GM15510 (cell line): Measurements from ENCODE around the gene TNFRSF18.

Source experiments
- POLR2A ChIP-seq: IDR thresholded peaks from 3 replicates; pipeline ENCODE4 v1.6.1; 2011; ENCODE audit warnings: borderline replicate concordance; ENCODE audit not compliant: insufficient read length; ENCODE audit errors: extremely low read depth

Gene TNFRSF18

DNA sequence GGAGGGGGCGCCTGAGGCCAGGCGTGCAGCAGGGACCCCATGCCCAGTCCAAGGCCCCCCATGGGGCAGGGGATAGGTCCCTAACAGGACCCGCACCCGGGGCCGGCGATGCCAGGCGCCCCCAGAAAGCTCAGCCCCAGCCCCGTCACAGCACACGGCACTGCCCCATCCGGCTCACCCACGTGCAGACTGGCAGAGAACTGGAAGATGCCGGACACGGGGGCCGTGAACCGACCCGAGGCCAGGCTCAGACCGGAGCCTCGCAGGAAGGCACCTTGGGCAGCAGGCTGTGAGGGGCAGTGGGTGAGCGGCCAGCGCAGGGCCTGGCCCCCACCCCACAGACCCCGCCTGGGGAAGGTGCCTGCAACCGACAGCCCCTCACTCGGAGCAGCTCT, 36.9 kb upstream of the TNFRSF18 start:
- TF ChIP-seq POLR2A: no peak

DNA sequence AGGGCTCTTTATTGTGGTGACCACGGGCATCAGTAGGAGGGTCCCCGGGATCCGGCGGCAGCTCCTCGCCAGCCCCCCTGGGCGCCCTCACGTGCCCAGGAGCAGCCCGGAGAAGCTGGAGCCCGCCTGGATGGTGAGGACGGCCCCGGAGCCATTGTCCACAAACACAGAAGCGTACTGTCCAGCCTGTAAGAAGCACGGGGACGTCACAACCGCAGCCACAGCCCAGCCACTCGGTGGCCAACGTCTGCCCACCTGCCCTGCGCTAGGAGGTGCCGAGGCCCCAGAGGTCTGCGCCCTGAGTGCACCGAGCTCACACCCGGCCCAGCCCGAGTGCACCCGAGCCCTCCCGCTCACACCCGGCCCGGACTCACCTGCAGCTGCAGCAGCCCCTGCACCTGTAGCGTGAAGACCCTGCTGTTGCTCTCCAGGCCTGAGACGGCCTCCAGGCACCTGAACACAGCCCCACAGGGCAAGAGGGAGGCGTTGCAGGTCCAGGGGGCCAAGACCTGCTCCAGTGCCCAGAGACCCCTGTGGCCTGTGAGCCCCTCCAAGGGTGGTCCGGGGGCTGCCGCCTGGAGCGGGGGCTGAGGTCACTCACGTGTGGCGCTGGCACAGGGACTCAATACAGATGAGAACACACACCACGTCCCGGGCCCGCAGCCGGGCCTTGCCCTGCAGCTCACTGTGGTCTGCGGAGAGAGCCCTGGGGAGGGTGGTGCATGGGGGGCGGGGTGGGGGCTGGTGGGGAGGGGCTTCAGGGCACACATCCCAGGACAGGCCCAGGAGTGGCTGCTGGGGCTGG, 36.3 kb upstream of the TNFRSF18 start:
- TF ChIP-seq POLR2A: no peak

DNA sequence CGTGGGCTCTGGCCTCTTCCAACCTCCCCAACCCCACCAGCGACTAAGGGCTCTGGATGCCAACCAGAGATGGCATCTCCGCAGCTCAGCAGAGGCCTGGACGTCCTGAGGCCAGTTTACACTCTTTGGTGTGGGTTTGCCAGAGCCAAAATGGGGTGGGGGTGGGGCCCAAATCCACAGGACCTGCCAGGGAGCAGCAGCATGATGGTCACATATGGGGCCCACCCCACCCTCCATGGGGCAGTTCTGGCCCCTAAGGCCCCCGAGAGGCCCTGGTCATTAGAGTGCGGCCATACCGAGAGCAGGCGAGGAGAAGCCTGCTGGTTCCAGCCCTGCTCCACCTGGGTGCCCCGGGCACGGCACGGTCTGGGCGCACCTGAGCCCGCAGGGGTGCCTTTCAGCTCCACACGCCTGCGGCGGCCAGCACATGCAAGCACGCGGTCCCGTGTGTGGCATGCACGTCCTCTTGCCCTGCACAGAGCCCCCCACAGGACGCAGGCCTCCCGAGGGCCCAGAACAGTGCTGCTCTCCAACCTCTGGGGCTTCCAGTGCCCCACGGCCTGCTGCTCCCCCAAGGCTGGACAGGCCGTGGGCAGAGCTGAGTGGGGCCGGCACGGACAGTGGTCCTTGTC, 35.3 kb upstream of the TNFRSF18 start:
- TF ChIP-seq POLR2A: no peak

DNA sequence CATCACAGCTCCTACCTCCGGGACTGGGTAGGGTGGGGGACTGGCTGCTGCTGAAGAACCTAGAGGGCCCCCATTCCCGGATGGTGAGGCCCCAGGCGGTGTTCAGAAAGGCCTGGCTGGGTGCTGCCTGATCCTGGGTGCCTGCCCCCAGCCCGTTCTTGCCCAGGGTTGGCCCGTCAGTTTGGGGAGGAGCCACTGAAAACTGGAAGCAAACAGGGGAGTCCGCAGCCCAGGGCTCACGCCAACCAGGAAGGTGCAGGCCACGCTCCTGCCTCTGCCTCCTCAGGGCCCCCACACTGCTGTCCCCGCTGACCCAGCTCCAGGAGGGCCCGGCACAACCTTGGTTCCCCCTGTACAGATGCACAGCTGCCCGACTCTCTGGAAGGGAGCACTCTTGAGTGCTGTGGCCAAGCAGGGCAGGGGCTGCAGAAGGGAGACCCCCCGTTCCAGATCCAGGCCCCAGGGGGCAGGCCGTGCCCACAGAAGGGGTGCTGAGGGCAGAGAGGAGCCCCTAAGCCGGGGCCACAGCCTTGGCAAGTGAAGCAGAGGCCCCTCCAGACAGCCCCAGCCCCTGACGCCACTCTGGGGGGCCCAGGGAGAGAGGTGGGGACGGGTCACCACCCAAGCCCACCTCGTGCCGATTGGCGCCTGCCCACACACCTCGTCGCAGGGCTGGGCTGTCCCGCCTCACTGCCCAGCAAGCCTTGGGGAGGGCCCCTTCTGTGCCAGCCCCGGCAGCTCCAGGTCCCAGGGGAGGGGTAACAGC, 34.6 kb upstream of the TNFRSF18 start:
- TF ChIP-seq POLR2A: no peak

DNA sequence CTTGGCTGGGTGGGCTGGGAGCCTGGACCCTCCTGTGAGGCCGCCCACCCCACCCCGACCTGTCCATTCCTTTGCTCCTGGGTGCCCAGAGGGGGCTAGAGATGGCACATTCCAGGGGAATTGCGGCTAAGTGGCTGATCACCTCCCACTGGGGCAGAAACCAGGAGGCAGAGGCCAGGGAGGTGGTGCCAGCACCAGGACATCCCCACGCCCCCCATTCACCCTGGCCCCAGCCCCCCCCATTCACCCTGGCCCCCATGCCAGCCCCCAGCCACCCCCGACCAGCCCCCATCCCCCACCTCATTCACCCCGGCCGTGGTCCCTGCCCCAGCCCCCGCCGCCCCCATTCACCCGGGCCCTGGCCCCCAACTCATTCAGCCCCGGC, 33.9 kb upstream of the TNFRSF18 start:
- no peak for TF ChIP-seq POLR2A

DNA sequence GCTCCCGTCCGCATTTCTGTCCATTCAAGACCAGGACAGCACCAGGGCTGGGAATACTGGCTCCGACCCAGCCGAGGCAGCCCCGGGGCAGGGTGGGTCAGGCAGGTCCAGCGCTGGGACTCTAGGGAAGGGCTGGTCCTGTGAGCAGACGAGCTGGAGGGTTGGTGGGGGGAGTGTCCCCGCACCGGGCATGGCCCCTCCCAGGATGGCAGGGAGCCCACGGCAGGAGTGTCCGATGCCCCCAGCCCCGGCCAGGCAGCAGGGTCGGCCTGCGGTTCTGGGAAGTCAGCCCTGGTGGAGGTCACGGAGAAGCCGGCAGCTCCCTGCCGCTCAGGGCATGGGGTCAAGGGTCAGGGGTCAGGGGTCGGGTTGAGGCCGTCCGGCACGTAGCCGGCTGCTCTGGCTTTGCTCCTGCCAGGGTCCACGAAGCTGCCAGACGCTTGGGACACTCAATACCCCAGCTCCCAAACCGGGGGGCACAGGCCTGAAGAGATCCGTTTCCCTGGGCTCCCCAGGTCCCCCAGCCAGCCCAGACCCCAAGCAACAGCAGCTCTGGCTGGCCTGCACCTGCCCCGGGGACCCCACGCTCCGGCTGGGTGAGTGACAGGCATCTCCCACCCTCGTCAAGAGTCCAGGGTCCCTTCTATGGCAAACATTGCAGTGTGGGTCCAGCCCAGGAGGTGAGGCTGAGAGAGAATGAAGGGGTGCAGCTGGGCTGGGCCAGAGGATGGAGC, 33.4 kb upstream of the TNFRSF18 start:
- no peak for TF ChIP-seq POLR2A

DNA sequence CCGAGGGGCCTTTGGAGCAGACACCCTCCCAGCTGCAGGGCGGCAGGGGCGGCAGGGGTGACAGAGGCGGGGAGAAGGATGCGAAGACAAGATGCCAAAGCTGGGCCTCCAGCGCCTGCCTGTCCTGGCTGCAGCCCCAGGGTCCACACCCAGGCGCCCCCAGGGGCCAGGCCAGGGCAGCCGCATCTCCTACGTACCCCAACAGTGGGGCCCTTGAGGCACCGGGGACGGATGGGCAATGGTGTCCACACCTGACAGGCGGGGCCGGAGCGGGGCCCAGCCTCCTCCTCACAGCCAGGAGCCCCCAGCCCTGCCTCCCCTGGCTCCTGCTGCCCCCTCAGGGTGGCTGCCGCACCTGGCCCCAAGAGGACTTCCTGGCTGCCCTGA, 32.8 kb upstream of the TNFRSF18 start:
- no peak for TF ChIP-seq POLR2A

DNA sequence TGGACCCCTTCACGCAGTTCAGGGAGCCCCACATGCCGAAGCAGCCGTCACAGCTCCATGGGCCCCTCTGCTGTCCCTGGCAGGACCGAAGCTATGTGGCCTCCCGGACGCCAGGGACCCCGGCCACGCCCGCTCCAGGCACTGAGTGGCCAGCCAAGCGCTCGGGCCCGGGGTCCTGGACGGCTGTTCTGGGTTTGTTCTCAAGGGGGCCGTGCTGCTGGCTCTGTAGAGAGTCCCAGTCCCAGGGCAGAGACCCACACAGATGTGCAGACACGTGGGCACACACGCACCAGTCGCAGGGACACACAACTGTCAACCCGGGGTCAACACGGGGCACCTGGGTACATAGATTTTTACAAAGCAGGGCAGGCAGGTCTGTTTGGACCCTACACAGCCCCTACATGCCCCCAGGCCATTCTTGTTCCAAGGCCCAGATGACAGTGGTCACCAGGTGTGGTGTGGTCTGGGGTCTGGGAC, 32.3 kb upstream of the TNFRSF18 start:
- no peak for TF ChIP-seq POLR2A

DNA sequence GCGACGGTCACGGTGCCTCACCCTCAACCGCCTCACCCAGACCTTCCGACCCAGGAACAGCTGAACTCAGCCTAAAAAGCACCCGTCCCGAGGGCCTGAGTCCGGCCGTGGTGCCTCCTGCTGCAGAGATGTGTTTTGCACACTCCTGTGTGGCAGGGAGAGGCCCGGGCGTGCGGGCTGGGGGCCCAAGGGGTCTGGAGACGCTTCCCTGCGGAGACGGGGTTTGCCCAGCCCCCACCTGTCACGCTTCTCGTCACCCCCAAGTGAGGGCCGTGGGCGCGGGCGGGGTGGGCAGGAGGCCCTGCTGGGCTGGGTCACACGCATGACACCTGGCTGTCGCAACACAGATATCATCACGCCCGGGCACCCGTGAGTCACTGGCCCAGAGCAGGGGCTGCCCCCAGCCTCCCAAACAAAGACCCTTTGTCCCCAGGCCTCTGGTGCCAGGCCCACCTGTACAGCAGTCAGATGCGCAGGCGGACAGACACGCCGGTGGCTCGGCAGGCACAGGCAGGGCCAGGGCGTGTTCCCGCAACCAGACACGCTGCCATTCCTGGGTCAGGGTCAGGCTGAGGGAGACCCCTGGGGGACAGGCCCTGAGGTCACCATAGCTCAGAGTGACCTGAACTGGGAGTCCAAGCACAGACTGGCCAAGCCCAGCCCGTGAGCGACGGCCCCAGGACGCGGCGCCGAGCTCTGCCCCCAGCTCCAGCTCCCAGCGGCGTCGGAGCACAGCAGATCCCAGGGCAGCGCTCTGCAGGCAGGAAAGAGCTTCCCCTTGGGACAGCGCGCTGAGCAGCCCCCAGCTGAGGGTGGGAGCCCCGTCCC, 31.7 kb upstream of the TNFRSF18 start:
- TF ChIP-seq POLR2A: no peak

DNA sequence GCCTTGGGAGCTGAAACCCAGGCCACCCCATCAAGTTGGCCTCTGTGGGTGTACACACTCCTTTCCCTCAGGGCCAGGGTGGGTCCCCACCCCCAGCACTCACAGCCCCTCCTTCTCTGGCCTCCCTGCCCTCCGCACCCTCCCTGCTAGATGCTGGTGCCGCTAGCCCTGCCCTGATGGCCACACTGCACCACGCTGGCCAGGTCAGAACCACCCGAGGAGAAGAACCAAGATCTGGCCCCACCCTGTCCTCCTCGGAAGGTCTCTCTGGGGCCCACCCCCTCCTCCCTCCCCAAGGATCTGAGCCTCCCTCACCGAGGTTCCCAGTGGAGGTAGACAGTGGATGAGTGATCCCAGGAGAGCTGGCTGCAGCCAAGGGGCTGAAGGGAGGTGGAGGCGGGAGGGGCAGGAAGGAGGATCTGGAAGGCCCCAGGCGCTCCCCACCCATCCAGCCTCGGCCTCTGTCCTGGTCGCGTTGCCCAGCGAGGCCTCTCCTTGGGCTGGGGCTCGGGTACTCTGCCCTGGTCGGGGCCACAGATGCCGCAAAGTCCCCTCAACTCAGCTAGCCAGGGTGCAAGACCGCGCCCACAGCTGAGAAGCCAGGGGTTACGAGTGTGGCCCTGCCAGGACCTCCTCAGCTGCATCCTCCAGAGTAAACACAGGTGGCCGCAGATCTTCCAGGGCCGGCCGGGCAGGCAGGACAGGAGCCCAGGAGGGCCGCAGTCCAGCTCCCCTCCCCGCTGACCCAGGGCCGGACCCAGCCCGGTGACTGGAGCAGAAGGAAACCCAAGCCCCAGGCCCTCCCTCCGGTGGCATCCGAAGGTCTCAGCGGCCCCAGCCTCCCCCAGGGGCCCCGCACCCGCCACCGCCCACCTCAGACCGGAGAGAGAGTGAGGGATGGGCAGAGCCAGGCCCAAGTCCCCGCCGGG, 30.8 kb upstream of the TNFRSF18 start:
- TF ChIP-seq POLR2A: no peak

DNA sequence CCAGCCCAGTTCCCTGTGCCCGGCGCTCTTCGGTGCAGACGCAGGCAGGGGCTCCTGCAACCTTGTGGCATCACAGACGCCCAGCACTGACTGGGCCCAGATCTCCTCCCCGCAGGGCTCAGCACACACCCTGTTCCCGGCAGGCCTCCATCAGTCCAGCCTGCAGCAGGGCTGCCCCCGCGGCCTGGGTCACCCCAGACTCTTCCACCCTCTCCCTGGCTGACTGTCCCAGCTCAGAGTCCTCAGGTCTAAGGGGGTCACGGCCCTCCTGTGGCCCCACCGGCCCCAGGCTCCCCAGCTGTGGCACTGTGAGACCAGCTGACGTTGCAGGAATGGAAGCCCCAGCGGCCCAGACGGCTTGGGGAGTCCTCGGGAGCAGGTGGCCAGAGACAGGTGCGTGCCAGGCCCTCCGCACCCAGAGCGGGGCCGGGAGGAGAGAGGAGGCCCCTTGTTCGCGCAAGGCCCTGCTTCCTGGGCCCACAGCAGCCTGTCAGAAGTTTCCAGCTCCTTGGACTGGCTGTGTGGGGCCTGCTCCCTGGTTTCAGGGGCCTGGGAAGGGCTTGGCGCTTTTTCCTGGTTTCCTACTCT, 29.9 kb upstream of the TNFRSF18 start:
- TF ChIP-seq POLR2A: no peak

DNA sequence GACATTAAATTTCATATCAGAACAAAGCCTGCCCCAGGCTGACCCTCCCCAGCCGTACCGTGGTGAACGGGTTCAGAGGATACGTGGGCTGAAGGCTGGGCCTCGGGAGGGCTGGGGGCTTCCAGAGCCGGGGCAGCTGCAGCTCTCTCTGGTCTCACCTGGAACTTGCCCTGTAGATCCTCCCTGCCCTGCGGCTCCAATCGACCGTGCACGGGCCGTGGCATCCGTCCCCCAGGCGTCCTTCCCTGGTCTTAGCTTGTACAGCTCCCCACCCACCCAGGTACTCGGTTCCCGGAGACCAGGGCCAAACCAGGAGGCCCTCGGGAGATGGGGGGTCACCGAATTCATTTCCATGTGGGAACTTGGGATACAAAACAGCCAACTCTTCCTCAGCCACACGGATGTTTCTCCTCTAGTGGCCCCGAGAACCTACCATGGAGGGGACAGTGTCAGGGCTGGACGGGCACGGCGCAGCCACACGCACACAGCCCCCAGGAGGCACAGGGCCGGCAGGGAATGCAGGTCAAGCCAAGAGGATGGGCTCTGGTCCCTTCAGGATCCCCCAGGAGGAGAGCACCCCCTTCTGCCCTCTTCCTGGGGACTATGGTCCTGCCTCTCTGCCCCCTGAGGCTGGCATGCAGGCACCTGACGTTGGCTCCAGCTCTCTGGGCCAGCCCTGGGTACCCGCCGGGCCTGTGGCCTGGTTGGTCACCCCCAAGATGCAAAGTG, 28.8 kb upstream of the TNFRSF18 start:
- no peak for TF ChIP-seq POLR2A

DNA sequence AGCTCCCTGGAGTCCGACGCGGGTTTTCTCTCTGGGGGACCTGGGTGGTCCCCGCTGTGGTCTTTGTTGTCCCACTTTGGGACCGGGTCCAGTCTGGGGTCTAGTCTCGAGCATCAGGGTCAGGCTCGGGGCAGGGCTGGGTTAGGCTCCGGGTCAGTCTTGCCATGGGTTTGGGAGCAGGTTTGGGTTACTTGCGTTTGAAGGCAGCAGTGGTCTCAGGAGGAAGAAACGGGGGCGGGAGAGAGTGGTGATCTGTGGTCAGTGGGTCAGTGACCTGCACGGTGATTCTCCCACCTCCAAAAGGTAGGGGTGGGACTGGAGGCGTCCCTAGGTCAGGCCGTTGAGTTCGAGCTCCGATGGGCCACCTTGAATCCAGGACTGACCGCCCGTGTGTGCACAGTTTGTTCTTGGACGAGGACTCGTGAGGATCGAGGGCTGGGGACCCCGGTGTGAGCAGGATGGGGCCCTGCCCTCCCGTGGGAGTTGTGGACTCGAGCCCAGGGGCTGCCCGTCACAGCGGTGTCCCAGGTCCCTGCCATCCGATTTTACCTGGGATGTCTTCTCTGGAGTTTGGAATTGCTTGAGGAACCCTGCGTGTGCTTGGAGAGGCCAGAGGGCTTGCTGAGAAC, 27.9 kb upstream of the TNFRSF18 start:
- no peak for TF ChIP-seq POLR2A
